K562 treated with DMSO at 1 percent for 24 hours (cell line): ENCODE measurements around the gene ZNF33B. TPM values are rescaled to one million over a fixed set of nuclear protein-coding genes. Genes with fewer than 3 reads are reported as not detected.

ENCODE experiments used
- total RNA-seq: library from RNA; unstranded; fragments of 300-600 nt; gene quantifications from 2 replicates; pipeline ENCODE4 v1.2.3, GENCODE V29; 2022; ENCODE audit warnings: low read depth; ENCODE audit not compliant: insufficient read depth

ZNF33B gene
- total RNA-seq, result 15.9 and 17.6 TPM in 2 replicates

DNA sequence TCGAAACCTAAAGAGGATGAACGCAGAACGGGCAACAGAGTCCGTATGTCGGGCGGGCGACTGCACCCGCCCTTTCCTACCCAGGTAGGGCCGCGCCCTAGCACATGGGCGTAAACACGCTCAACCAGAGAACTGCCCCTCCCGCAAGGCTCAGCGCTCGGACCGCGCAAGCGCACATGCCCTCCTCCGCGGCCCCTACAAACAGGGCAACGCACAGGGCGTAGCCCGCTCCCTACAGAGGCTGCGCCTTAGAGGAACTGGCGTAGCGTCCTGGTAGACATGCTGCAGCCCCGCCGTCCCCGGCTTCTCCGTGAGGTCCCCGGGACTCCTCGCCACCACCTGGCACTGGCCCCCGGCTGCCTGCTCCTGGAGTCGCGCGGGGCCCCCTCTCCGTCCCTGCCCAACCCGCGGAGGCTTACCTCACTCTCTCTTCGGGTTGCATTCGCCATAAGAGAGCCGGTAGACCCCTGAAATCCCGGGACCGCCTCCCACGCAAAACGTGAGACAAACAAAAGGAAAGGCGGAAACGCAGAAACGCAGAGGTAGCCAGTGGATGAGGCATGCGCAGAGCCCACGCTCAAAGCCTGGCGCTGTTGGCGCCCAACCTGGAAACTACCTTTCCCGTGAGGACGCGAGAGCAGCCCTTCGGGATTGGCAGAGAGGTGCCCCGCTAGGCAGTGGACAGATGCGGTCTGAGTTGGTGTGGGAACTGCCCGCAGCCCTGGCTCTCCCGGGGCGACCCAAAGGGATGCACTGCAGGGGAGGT lies at the start of gene ZNF33B:
TSS of gene ZNF33B (minus strand) at position 516 of the 766 bp plus-strand sequence. CDS start 1,642 bp downstream, outside the sequence.

Other genes with a start within 250 kb of the ZNF33B start
- 11.9 and 14.5 TPM in 2 replicates for gene BMS1, start 144.2 kb upstream of the ZNF33B start, total RNA-seq